A549 treated with AZD2906 at 1 μM for 4 hours (cell line): ENCODE data around the gene IGSF8. TPM values are rescaled to one million over a fixed set of nuclear protein-coding genes. Genes with fewer than 3 reads are reported as not detected.

ENCODE experiments used
- total RNA-seq: library from RNA; stranded (reverse); fragments of 200-300 nt; extraction: Qiagen RNA extraction; gene quantifications from 5 replicates; pipeline ENCODE4 v1.2.3, GENCODE V29; 2022

IGSF8 gene, protein sequence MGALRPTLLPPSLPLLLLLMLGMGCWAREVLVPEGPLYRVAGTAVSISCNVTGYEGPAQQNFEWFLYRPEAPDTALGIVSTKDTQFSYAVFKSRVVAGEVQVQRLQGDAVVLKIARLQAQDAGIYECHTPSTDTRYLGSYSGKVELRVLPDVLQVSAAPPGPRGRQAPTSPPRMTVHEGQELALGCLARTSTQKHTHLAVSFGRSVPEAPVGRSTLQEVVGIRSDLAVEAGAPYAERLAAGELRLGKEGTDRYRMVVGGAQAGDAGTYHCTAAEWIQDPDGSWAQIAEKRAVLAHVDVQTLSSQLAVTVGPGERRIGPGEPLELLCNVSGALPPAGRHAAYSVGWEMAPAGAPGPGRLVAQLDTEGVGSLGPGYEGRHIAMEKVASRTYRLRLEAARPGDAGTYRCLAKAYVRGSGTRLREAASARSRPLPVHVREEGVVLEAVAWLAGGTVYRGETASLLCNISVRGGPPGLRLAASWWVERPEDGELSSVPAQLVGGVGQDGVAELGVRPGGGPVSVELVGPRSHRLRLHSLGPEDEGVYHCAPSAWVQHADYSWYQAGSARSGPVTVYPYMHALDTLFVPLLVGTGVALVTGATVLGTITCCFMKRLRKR
- 6.8 to 10.2 TPM (median 9.4 TPM) in 5 replicates for total RNA-seq

DNA sequence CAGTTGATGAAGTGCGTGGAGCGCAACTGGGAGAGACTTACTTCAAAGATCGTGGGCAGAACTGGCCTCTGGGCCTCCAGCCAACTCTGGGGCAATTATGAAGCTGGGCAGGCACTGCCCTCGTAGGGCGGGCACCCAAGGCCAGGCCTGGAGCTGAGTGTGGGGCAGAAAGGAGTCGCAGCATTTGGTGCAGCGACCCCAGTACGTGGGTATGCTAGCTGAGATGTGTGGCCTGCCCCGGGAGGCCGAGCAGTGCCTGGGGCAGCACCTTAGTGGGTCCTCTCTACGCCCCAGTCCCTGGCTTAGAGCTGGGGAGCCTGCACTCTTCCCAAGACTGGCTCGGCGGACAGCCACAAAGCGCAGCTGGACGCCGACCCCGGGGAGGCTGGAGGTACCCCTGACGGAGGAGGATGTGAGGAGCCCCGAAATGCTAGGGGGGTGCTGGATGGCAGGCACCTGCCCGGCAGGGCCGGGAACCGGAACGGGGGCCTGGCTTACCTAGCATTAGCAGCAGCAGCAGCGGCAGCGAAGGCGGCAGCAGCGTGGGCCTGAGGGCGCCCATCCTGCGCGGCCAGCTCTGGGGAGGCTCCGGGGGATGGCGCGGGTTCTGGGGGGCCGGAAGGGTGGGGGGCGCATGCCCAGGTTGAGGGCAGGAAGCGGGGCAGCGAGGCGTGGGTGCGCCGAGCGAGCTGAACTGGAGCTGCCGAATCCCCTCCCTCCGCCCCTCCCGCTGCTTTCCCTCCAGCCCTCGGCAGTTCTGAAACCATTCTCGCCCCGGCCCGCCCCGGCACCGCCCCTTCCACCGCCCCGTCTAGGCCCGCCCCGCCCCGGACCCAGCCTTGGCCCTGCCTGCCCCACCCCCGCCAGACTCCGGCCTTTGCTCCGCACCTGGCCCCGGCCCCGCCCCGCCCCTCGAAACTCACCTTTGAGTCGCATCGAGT, at the start of gene IGSF8:
IGSF8 (minus strand) TSS at position 709 of the 941 bp plus-strand sequence; CDS start at position 562, 147 bp downstream.

GRCh38 chr1:160115545-160116282, 17.3 kb upstream of the IGSF8 start, which contains the start of gene ATP1A2:
TSS of gene ATP1A2 (plus strand) at chr1:160115759. CDS start at chr1:160115862, 103 bp downstream.

GRCh38 chr1:160081261-160081936, 17.0 kb downstream of the IGSF8 start, which contains the start of gene KCNJ9:
TSS of gene KCNJ9 (plus strand) at chr1:160081538. CDS start at chr1:160084031, 2,493 bp downstream.

GRCh38 chr1:160069460-160070231, 28.8 kb downstream of the IGSF8 start, which contains the start of gene KCNJ10:
TSS of gene KCNJ10 (minus strand) at chr1:160070160. CDS start at chr1:160042532, 27,628 bp downstream.

Other genes starting within 250 kb of the IGSF8 start
- gene VSIG8, start 236.0 kb downstream of the IGSF8 start, total RNA-seq, result 0.03 to 0.11 TPM in 2 of 5 replicates, not detected in the others
- gene CFAP45, start 198.5 kb downstream of the IGSF8 start, total RNA-seq, result 0.49 to 0.67 TPM (median 0.55 TPM) in 5 replicates
- 1,017 to 1,045 TPM (median 1,025 TPM) in 5 replicates for gene TAGLN2, start 173.1 kb downstream of the IGSF8 start, total RNA-seq
- 0.12 to 0.22 TPM (median 0.15 TPM) in 5 replicates for gene IGSF9, start 153.0 kb downstream of the IGSF8 start, total RNA-seq
- 0.25 to 0.64 TPM (median 0.41 TPM) in 5 replicates for gene SLAMF9, start 144.4 kb downstream of the IGSF8 start, total RNA-seq
- gene PIGM, start 66.6 kb downstream of the IGSF8 start, total RNA-seq, result 3.8 to 5.1 TPM (median 4.3 TPM) in 5 replicates
- gene KCNJ10, start 28.5 kb downstream of the IGSF8 start, total RNA-seq, result not detected in 5 replicates
- not detected in 5 replicates for gene KCNJ9, start 17.1 kb downstream of the IGSF8 start, total RNA-seq
- 0.08 to 0.19 TPM (median 0.15 TPM) in 5 replicates for gene ATP1A2, start 17.1 kb upstream of the IGSF8 start, total RNA-seq
- gene ATP1A4, start 53.0 kb upstream of the IGSF8 start, total RNA-seq, result 0.07 TPM in 1 of 5 replicates, not detected in the others
- 0.03 to 0.10 TPM in 2 of 5 replicates, not detected in the others for gene CASQ1, start 92.0 kb upstream of the IGSF8 start, total RNA-seq
- gene PEA15, start 106.8 kb upstream of the IGSF8 start, total RNA-seq, result 176 to 201 TPM (median 182 TPM) in 5 replicates
- gene DCAF8, start 163.9 kb upstream of the IGSF8 start, total RNA-seq, result 42.0 to 49.2 TPM (median 46.5 TPM) in 5 replicates
- 19.2 to 25.9 TPM (median 23.1 TPM) in 5 replicates for gene PEX19, start 186.5 kb upstream of the IGSF8 start, total RNA-seq
- gene COPA, start 244.6 kb upstream of the IGSF8 start, total RNA-seq, result 74.9 to 101 TPM (median 78.0 TPM) in 5 replicates
- gene NCSTN, start 244.8 kb upstream of the IGSF8 start, total RNA-seq, result 39.1 to 48.5 TPM (median 45.8 TPM) in 5 replicates